ENCODE data around the gene PRKCA. TPM values are rescaled to one million over a fixed set of nuclear protein-coding genes. Genes with fewer than 3 reads are reported as not detected.
A peak's percentile ranks its signal among the peaks of the same experiment; 100 is the strongest.

PRKCA gene
- total and polyA plus RNA-seq, 9 of the 15 experiments (the other 6 are each of a cell fraction or from before 2014, with no cell fraction given), result 3.2 to 33.0 (median 17.8) TPM

GRCh38 chr17:66348584-66349165 is 46.3 kb downstream of the PRKCA start (continued):
- TF ChIP-seq, protein P1, sequence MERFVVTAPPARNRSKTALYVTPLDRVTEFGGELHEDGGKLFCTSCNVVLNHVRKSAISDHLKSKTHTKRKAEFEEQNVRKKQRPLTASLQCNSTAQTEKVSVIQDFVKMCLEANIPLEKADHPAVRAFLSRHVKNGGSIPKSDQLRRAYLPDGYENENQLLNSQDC (CRISPR knock-in tag; IDR thresholded peaks at IDR 0.05), result no peak
- TF ChIP-seq ZNF395 (CRISPR knock-in tag; IDR thresholded peaks at IDR 0.05) (peak; percentile 34; the same call in 1 of the 2 replicates), TGIF2 (CRISPR knock-in tag; IDR thresholded peaks at IDR 0.05) (no peak), ATF7 (IDR thresholded peaks at IDR 0.05) (peak; percentile 63), ETV5 (CRISPR knock-in tag; IDR thresholded peaks at IDR 0.05; ENCODE audit: low read depth) (no peak), SREBF2 (CRISPR knock-in tag; IDR thresholded peaks at IDR 0.05) (no peak), ZNF316 (IDR thresholded peaks at IDR 0.05) (no peak), ZNF146 (CRISPR knock-in tag; IDR thresholded peaks at IDR 0.05; ENCODE audit: unreplicated experiment) (no peak), NFIC (IDR thresholded peaks at IDR 0.05) (peak; percentile 44; the same call in 1 of the 2 replicates), ZFP36 (IDR thresholded peaks at IDR 0.05; ENCODE audit: low read depth, low read length, partially characterized antibody) (peak; percentile 10), SRSF7 (optimal IDR thresholded peaks at IDR 0.05; ENCODE audit: low read depth, low read length) (no peak), MEIS2 (IDR thresholded peaks at IDR 0.05; ENCODE audit: partially characterized antibody) (peak; percentile 12), DACH1 (IDR thresholded peaks at IDR 0.05; ENCODE audit: partially characterized antibody) (peak; percentile 54), NCOR1 (IDR thresholded peaks at IDR 0.05) (peak; percentile 60), MYNN (IDR thresholded peaks at IDR 0.05) (peak; percentile 49; the same call in 1 of the 2 replicates), MYNN (CRISPR knock-in tag; IDR thresholded peaks at IDR 0.05) (no peak), NEUROD1 (IDR thresholded peaks at IDR 0.05; ENCODE audit: borderline replicate concordance, low read depth, low read length, partially characterized antibody) (peak; percentile 67), ZNF589 (CRISPR knock-in tag; IDR thresholded peaks at IDR 0.05; ENCODE audit: low read depth) (peak; percentile 64; the same call in 1 of the 2 replicates), GATA2 (CRISPR knock-in tag; IDR thresholded peaks at IDR 0.05) (peak; percentile 38; the same call in 1 of the 2 replicates), PML (IDR thresholded peaks at IDR 0.05; ENCODE audit: low read length) (peak; percentile 48; the same call in 1 of the 2 replicates)
- TF ChIP-seq, protein P2, sequence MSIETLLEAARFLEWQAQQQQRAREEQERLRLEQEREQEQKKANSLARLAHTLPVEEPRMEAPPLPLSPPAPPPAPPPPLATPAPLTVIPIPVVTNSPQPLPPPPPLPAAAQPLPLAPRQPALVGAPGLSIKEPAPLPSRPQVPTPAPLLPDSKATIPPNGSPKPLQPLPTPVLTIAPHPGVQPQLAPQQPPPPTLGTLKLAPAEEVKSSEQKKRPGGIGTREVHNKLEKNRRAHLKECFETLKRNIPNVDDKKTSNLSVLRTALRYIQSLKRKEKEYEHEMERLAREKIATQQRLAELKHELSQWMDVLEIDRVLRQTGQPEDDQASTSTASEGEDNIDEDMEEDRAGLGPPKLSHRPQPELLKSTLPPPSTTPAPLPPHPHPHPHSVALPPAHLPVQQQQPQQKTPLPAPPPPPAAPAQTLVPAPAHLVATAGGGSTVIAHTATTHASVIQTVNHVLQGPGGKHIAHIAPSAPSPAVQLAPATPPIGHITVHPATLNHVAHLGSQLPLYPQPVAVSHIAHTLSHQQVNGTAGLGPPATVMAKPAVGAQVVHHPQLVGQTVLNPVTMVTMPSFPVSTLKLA (conservative IDR thresholded peaks at IDR 0.05), result peak; percentile 36 to 57; a peak in 3 of 4 replicates

All from K562 (cell line).